DMS153 (cell line): Measurements from ENCODE around the gene MYH7B.

Experiments
- DNase-seq: peaks from one replicate; lab custom pipeline; 2025; lab: John Stamatoyannopoulos, UW

The MYH7B gene

GRCh38 chr20:34955231-34956040 is at the start of gene MYH7B, which contains the start of gene GSS:
Gene MYH7B (plus strand): TSS chr20:34955868. CDS start chr20:34978006, 22,138 bp downstream.
Gene GSS (minus strand): TSS chr20:34955806. CDS start chr20:34951852, 3,954 bp downstream.
- DNase-seq = peak; percentile 95

GRCh38 chr20:34907616-34908469 is 47.8 kb upstream of the MYH7B start:
- peak; percentile 66 for DNase-seq

- no peak for DNase-seq
Measured at GRCh38 chr20:34915131-34915530, 40.5 kb upstream of the MYH7B start.

GRCh38 chr20:34915749-34916455 is 39.8 kb upstream of the MYH7B start:
- DNase-seq = no peak

GRCh38 chr20:34916774-34917354 is 38.8 kb upstream of the MYH7B start:
- DNase-seq = no peak

- DNase-seq = no peak
Measured at GRCh38 chr20:34920055-34920454, 35.6 kb upstream of the MYH7B start.

GRCh38 chr20:34921436-34921835 is 34.2 kb upstream of the MYH7B start:
- no peak for DNase-seq

- DNase-seq = no peak
Measured at GRCh38 chr20:34922654-34923381, 32.9 kb upstream of the MYH7B start.

GRCh38 chr20:34923414-34923813 is 32.3 kb upstream of the MYH7B start:
- DNase-seq = no peak

- no peak for DNase-seq
Measured at GRCh38 chr20:34925341-34925740, 30.3 kb upstream of the MYH7B start.

- DNase-seq = no peak
Measured at GRCh38 chr20:34925981-34926380, 29.7 kb upstream of the MYH7B start.

GRCh38 chr20:34926581-34926980 is 29.1 kb upstream of the MYH7B start:
- DNase-seq = no peak

GRCh38 chr20:34927736-34928135 is 27.9 kb upstream of the MYH7B start:
- no peak for DNase-seq

GRCh38 chr20:34928411-34928810 is 27.3 kb upstream of the MYH7B start:
- DNase-seq = no peak

- DNase-seq = no peak
Measured at GRCh38 chr20:34931771-34932170, 23.9 kb upstream of the MYH7B start.

GRCh38 chr20:34938466-34939163 is 17.1 kb upstream of the MYH7B start:
- no peak for DNase-seq

- DNase-seq = no peak
Measured at GRCh38 chr20:34940081-34940481, 15.6 kb upstream of the MYH7B start.

GRCh38 chr20:34941226-34941625 is 14.4 kb upstream of the MYH7B start:
- no peak for DNase-seq

GRCh38 chr20:34942301-34942700 is 13.4 kb upstream of the MYH7B start:
- no peak for DNase-seq

- no peak for DNase-seq
Measured at GRCh38 chr20:34943808-34944567, 11.7 kb upstream of the MYH7B start.
